CD14-positive monocyte (primary cell): ENCODE results near the gene BBS4. TPM values are rescaled to one million over a fixed set of nuclear protein-coding genes. Genes with fewer than 3 reads are reported as not detected.

Experiments used
- DNase-seq, 3 donors: peaks; one replicate each; pipeline ENCODE4 v3.0.0-alpha.2; 2011 to 2022
- H2AFZ ChIP-seq: 2 replicates; pipeline ENCODE4 v1.6.0; 2012; ENCODE audit warnings: mild to moderate bottlenecking, low read depth, low read length, inconsistent platforms; ENCODE audit not compliant: insufficient read depth, poor library complexity, severe bottlenecking
- H3K27ac ChIP-seq, 2 donors: 1 replicate in 1 of 2; 2 replicates in 1 of 2; pipeline ENCODE4 v1.5.1; 2012 to 2013; ENCODE audit warnings: low read length in 2 of 2, control low read depth in 1 of 2, inconsistent platforms in 1 of 2, low read depth in 1 of 2, mild to moderate bottlenecking in 1 of 2
- H3K27me3 ChIP-seq, 2 donors: one replicate each; pipeline versions ENCODE4 v1.6.0 to v1.6.1; 2011 to 2013; ENCODE audit warnings: low read length in 2 of 2; ENCODE audit not compliant: control insufficient read depth in 2 of 2, insufficient read depth in 2 of 2
- H3K36me3 ChIP-seq, 2 donors: replicated peaks in 1 of 2; 1 replicate in 1 of 2; 2 replicates in 1 of 2; pipeline versions ENCODE4 v1.5.1 to v1.6.1; 2012 to 2013; ENCODE audit warnings: low read length in 2 of 2, control low read depth in 1 of 2, inconsistent platforms in 1 of 2, mild to moderate bottlenecking in 1 of 2; ENCODE audit not compliant: insufficient read depth in 2 of 2, control insufficient read depth in 1 of 2
- H3K4me1 ChIP-seq, 2 donors: 1 replicate in 1 of 2; 2 replicates in 1 of 2; pipeline versions ENCODE4 v1.5.1 to v1.6.1; 2012 to 2013; ENCODE audit warnings: low read length in 2 of 2, control low read depth in 1 of 2, inconsistent platforms in 1 of 2, mild to moderate bottlenecking in 1 of 2, moderate library complexity in 1 of 2; ENCODE audit not compliant: insufficient read depth in 2 of 2, control insufficient read depth in 1 of 2
- H3K4me2 ChIP-seq: replicated peaks from 2 replicates; pipeline ENCODE3; 2012; ENCODE audit warnings: low read length, moderate library complexity, mild to moderate bottlenecking; ENCODE audit not compliant: poor library complexity, severe bottlenecking; ENCODE audit errors: extremely low read depth
- H3K4me3 ChIP-seq, 3 experiments: fragments of 200-600 bp in 1 of 3; sonication (generic) in 1 of 3; replicated peaks in 1 of 3; 1 replicate in 2 of 3; 2 replicates in 1 of 3; pipeline ENCODE4 v1.5.1; 2011 to 2013; ENCODE audit warnings: low read length in 3 of 3, mild to moderate bottlenecking in 3 of 3, control low read depth in 2 of 3, low read depth in 2 of 3, inconsistent platforms in 1 of 3, moderate library complexity in 1 of 3
- H3K79me2 ChIP-seq: 2 replicates; pipeline ENCODE4 v1.6.0; 2012; ENCODE audit warnings: mild to moderate bottlenecking, control low read depth, inconsistent platforms, low read length, moderate library complexity; ENCODE audit not compliant: insufficient read depth
- H3K9ac ChIP-seq: 2 replicates; pipeline ENCODE4 v1.6.0; 2017; ENCODE audit warnings: low read length, mild to moderate bottlenecking; ENCODE audit not compliant: insufficient read depth, poor library complexity, severe bottlenecking
- H3K9me3 ChIP-seq, 2 donors: replicated peaks in 1 of 2; 1 replicate in 1 of 2; 2 replicates in 1 of 2; pipeline versions ENCODE4 v1.5.1 to v1.6.1; 2012 to 2013; ENCODE audit warnings: low read length in 2 of 2, control low read depth in 1 of 2; ENCODE audit not compliant: control insufficient read depth in 1 of 2, insufficient read depth in 1 of 2
- H4K20me1 ChIP-seq: 2 replicates; pipeline ENCODE4 v1.6.0; 2012; ENCODE audit warnings: mild to moderate bottlenecking, low read length, control low read depth, moderate library complexity; ENCODE audit not compliant: insufficient read depth
- H3K27ac Mint-ChIP-seq, 7 donors: one replicate each; pipeline ENCODE4 v1.8.0; 2020; ENCODE audit warnings: mild to moderate bottlenecking in 7 of 7, mixed read lengths in 7 of 7, moderate library complexity in 6 of 7, inconsistent platforms in 2 of 7
- H3K27me3 Mint-ChIP-seq, 3 donors: one replicate each; pipeline ENCODE4 v1.8.0; 2021 to 2022; ENCODE audit warnings: low read depth in 3 of 3, mild to moderate bottlenecking in 3 of 3, mixed read lengths in 3 of 3, moderate library complexity in 3 of 3, inconsistent platforms in 1 of 3
- H3K36me3 Mint-ChIP-seq, 2 donors: one replicate each; pipeline ENCODE4 v1.8.0; 2020; ENCODE audit warnings: mixed read lengths in 2 of 2, inconsistent platforms in 1 of 2, mild to moderate bottlenecking in 1 of 2
- H3K4me1 Mint-ChIP-seq: one replicate; pipeline ENCODE4 v1.8.0; 2020; ENCODE audit warnings: mild to moderate bottlenecking, mixed read lengths
- H3K4me3 Mint-ChIP-seq, 2 donors: one replicate each; pipeline ENCODE4 v1.8.0; 2020; ENCODE audit warnings: mild to moderate bottlenecking in 2 of 2, mixed read lengths in 2 of 2, moderate library complexity in 1 of 2
- H3K9me3 Mint-ChIP-seq, 7 donors: one replicate each; pipeline ENCODE4 v1.8.0; 2020 to 2022; ENCODE audit warnings: mixed read lengths in 7 of 7, mild to moderate bottlenecking in 6 of 7, moderate library complexity in 6 of 7, inconsistent platforms in 2 of 7
- WGBS: methylation state at CpG from one replicate; pipeline ENCODE4 v1.1.5; 2013; ENCODE audit warnings: missing lambda C conversion rate; ENCODE audit not compliant: insufficient coverage; 5-methylcytosine and 5-hydroxymethylcytosine counted together
- intact Hi-C, 2 donors: fragments of 100-400 bp; cut with micrococcal nuclease; formaldehyde crosslinking; loops; one replicate each; pipeline versions ENCODE4 v1.15.0 to v1.15.1; 2023
- polyA plus RNA-seq, 3 donors: library from polyadenylated mRNA; depleted of rRNA in 1 of 3; unstranded in 2 of 3; stranded (reverse) in 1 of 3; fragments of 300-500 nt in 2 of 3; fragments of >200 nt in 1 of 3; fragmentation: Illumina TruSeq in 2 of 3; gene quantifications; 1 replicate in 2 of 3; 2 replicates in 1 of 3; pipeline ENCODE4 v1.2.3, GENCODE V29; 2012 to 2021
- TF ChIP-seq, protein P1 (sequence below): fragments of 200-600 bp; IDR thresholded peaks from one replicate; pipeline ENCODE4 v1.8.0; 2022; ENCODE audit warnings: antibody characterized with exemption, mild to moderate bottlenecking

Gene BBS4
- polyA plus RNA-seq, 3 donors = 4.0 to 7.6 (median 4.1) TPM

DNA sequence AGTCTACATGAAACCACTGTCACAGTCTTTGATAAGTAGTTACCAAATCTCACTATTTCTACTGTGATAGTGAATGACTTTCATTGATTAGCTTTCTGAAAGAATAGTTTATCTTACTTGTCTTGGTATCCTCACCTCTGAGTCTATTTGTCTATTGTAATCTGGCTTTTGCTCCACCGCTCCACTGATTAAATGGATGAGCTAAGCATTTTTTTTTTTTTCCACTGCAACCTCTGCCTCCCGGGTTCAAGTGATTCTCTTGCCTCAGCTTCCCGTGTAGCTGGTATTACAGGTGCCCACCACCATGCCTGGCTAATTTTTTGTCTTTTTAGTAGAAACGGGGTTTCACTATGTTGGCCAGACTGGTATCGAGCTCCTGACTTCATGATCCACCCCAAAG lies 12.9 kb downstream of the BBS4 start:
- no peak overlapping the region for H2AFZ ChIP-seq
- H3K4me1 Mint-ChIP-seq = no peaks in the 10 kb centered on the region
- no peak overlapping the region for H3K4me3 ChIP-seq
- H3K36me3 ChIP-seq = no peaks in the 10 kb centered on the region
- intact Hi-C loops = no loop called here
- H4K20me1 ChIP-seq = no peaks in the 10 kb centered on the region
- no peak overlapping the region for H3K9ac ChIP-seq
- no peak for DNase-seq
- H3K9me3 ChIP-seq = no peaks in the 10 kb centered on the region
- H3K4me3 Mint-ChIP-seq = no peak overlapping the region
- H3K27me3 ChIP-seq = no peaks in the 10 kb centered on the region
- TF ChIP-seq, protein P1, sequence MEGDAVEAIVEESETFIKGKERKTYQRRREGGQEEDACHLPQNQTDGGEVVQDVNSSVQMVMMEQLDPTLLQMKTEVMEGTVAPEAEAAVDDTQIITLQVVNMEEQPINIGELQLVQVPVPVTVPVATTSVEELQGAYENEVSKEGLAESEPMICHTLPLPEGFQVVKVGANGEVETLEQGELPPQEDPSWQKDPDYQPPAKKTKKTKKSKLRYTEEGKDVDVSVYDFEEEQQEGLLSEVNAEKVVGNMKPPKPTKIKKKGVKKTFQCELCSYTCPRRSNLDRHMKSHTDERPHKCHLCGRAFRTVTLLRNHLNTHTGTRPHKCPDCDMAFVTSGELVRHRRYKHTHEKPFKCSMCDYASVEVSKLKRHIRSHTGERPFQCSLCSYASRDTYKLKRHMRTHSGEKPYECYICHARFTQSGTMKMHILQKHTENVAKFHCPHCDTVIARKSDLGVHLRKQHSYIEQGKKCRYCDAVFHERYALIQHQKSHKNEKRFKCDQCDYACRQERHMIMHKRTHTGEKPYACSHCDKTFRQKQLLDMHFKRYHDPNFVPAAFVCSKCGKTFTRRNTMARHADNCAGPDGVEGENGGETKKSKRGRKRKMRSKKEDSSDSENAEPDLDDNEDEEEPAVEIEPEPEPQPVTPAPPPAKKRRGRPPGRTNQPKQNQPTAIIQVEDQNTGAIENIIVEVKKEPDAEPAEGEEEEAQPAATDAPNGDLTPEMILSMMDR = no peak
- H3K4me1 ChIP-seq = no peaks in the 10 kb centered on the region
- H3K27me3 Mint-ChIP-seq = no peaks in the 10 kb centered on the region
- no peaks in the 10 kb centered on the region for H3K9me3 Mint-ChIP-seq
- no peak overlapping the region for H3K4me2 ChIP-seq
- H3K36me3 Mint-ChIP-seq = no peaks in the 10 kb centered on the region
- H3K27ac Mint-ChIP-seq = no peak overlapping the region
- 92% methylated on average over 4 of the region's 5 CpGs for WGBS
- no peak overlapping the region for H3K27ac ChIP-seq
- H3K79me2 ChIP-seq = no peaks in the 10 kb centered on the region

DNA sequence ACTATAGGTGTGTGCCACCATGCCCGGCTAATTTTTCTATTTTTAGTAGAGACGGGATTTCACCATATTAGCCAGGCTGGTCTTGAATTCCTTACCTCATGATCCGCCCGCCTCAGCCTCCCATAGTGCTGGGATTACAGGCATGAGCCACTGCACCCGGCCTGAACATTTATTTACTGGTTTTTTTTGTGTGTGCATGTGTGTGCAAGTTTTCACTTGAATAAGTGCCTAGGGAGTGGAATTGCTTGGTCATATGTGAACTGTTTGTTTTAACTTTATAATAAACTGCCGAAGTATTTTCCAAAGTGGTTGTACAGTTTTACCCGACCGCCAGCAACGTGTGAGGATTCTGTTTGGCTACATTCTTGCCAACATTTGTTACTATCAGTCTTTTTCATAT lies 14.1 kb downstream of the BBS4 start:
- intact Hi-C loops = no loop called here
- H2AFZ ChIP-seq = no peak overlapping the region

More for the DNA sequence above, 14.1 kb downstream of the BBS4 start:
- no peaks in the 10 kb centered on the region for H3K9me3 ChIP-seq
- TF ChIP-seq, protein P1 = no peak
- H3K4me3 ChIP-seq = no peak overlapping the region
- no peak overlapping the region for H3K27ac Mint-ChIP-seq
- H3K9me3 Mint-ChIP-seq = no peaks in the 10 kb centered on the region
- no peaks in the 10 kb centered on the region for H3K79me2 ChIP-seq
- no peaks in the 10 kb centered on the region for H3K36me3 ChIP-seq
- H3K4me1 ChIP-seq = no peaks in the 10 kb centered on the region
- no peak overlapping the region for H3K27ac ChIP-seq
- no peaks in the 10 kb centered on the region for H3K27me3 Mint-ChIP-seq
- no peak overlapping the region for H3K4me3 Mint-ChIP-seq
- H3K4me1 Mint-ChIP-seq = no peaks in the 10 kb centered on the region
- no peaks in the 10 kb centered on the region for H3K27me3 ChIP-seq
- H3K4me2 ChIP-seq = no peak overlapping the region
- no peak for DNase-seq
- WGBS = 100% methylated on average over 3 of the region's 9 CpGs
- no peaks in the 10 kb centered on the region for H3K36me3 Mint-ChIP-seq
- H4K20me1 ChIP-seq = no peaks in the 10 kb centered on the region
- H3K9ac ChIP-seq = no peak overlapping the region
